Stimulated activated naive CD4-positive, alpha-beta T cell treated with Interleukin-2 at 50 U/mL for 16 hours (primary cell): ENCODE data around the gene ICAM3.
"Not testable (repeated sequence)": the region's sequence is repeated elsewhere in the genome, so short reads cannot be mapped to it uniquely, and the experiment has no call there.

Experiments
- DNase-seq: peaks from one replicate; lab custom pipeline; 2025; lab: John Stamatoyannopoulos, UW

ICAM3 gene

DNA sequence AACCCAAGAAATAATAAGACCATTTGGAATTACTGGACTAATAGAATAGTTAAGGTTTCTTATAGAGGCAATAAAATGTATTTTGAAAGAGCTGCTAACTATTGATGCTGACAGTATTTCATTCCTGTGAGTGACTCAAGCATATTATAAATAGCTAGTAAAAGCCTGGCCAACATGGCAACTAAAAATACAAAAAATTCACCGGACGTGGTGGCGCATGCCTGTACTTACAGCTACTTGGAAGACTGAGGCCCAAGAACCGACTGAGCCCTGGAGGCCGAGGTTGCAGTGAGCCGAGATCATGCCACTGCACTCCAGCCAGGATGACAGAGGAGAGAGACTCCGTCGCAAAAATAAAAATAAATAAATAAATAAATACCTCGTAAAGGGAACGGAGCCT is 5.4 kb upstream of the ICAM3 start:
- DNase-seq: no peak

DNA sequence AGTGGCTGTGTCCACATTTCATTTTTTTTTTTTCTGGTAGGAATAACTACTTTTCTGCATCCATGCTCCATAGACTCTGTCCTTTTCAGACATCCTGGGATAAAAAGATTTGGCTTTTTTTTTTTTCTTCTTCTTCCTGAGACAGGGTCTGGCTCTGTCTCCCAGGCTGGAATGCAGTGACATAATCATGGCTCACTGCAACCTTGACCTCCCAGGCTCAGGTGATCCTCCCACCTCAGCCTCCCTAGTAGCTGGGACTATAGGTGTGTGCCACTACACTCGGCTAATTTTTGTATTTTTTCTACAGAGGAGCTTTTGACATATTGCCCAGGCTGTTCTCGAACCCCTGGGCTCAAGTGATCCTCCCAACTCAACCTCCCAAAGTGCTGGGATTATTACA is 4.1 kb upstream of the ICAM3 start:
- DNase-seq: no peak

- no peak for DNase-seq
Measured at GRCh38 chr19:10339977-10340376, 553 bp upstream of the ICAM3 start.

DNA sequence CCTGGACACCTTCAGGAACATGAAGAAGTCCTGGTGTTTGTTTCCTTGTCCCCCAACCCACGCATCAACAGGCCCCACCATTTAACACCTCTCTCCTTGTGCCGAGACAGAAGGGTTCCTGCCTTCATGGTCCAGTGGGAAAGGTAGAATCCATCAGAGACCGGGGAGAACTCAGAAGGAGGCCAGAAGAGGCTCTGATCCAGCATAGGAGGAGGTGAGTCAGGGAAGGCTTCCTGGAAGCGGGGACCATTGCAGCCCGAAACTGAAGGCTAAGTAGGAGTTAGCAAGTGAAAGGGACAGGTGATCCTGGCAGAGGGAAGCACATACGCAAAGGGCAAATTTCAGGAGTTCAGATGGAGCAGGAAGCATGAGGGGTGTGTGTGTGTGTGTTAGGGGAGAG is 484 bp downstream of the ICAM3 start:
- DNase-seq: no peak

DNA sequence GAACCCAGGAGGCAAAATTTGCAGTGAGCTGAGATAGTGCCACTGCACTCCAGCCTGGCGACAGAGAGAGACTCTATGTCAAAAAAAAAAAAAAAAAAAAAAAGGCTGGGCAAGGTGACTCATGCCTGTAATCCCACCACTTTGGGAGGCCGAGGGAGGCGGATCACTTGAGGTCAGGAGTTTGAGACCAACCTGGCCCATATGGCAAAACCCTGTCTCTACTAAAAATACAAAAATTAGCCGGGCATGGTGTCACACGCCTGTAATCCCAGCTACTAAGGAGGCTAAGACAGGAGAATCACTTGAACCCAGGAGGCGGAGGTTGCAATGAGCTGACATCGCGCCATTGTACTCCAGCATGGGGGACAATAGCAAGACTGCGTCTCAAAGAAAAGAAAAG is 2.7 kb downstream of the ICAM3 start:
- DNase-seq: not testable (repeated sequence)

GRCh38 chr19:10335352-10335985 is 4.0 kb downstream of the ICAM3 start:
- DNase-seq: no peak

DNA sequence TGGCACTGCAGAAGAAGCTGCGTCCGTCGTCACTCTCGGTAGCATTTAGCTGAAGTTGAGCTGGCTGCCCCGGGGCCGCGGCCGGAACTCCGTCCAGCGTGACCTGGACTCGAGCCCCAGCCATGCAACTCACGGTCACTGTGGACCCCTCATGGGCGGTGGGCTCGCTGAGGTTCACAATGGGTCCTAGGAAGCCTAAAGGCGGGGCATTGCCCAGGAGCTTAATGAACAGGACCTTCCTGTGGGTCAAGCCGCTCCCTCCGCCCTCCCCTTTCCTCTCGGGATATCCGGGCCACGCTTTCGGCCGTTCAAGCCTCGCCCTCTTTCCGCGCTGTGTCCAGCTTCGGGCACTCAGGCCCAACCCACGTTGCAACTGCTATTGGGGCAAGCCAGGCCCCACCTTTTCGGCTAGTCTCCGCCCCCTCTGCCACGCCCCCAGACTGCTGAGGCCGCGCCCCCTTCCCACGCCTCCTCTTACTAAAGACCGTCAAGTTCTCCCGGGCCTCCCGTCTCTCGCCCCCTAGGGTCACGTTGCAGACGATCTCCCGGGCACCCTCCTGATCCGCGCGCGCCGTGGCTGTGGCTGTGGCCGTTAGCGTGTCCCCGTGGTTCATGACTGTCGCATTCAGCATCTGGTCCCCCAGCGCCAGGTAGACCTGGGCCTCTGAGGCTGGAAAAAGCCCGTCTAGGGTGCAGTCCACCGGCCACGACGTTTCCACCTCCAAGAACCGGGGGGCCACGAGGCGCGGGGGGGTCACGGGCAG is 4.7 kb downstream of the ICAM3 start:
- no peak for DNase-seq

DNA sequence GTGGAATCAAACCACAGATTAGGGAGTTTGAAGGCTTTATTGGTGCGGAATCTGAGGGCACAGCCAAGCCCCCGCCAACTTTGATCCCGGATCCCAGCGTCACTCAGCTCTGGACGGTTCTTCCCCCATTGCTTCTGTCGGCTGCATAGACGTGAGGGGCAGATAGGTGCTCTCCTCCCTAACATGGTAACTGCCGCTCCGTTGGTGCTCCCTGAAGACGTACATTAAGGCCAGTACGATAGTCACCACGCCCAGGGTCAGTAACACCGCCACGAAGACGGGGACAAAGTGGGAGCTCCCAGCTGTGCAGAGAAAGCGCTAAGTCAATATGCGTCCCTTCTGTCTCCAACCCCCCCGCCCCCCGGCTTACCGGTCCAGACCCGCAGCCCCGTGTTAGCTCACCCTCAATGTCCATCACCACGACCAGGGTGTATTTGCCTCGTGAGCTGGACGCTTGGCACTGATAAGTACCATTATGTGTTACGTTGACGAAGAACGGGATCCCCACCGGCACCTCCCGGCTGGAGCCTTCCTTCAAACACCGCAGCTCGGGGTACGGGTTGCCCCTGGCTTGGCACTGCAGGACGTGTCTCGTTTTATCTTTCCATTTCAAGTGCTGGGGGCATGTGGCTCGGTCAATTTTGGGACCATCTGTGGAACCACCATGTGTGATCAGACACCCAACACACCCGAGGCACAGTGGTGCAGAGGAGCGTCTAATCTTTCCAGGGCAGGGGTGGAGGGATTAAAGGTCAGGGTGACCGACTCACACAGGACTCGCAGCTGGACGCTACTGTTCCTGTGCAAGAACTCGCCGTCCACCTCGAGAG is 5.5 kb downstream of the ICAM3 start:
- DNase-seq: no peak

- peak; percentile 97 for DNase-seq
Measured at GRCh38 chr19:10332965-10333757, 6.3 kb downstream of the ICAM3 start, which contains the start of gene RAVER1. Gene RAVER1 (minus strand): TSS chr19:10333529. CDS start chr19:10333507, 22 bp downstream.

DNA sequence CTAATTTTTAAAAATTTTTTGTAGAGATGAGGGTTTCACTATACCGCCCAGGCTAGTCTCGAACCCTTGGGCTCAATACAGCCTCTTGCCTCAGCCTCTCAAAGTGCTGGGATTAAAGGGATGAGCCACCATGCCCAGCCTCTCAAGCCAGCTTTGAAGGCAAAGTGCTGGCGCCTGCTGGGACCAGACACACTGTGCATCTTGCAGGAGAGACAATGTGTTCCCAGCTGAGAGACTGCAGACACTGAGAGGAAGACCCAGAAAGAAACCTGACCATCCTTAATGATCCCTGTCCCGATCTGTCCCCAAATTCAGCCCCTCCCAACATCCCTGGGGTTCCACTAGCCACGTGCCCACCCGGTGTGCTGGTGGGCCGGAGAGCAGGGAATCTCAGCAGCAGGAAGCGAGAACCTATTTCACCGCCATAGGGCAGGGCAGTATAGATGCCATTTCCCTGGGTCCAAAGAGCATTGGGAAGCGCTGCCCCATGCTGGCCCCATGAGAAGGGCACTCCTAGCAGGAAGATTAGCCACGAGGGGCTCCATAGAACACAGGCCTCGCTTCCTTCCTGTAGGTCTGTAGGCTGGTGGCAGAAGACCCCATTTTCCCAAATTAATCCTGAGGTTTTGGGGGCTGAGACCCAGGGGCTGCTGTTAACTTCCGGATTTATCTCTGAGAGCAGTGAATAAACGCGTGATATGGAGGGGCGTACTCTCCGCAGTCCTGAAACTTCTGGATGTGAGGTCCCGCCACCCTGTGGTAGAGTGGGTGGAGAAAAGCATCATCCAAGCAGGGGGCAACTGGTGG is 7.1 kb downstream of the ICAM3 start:
- DNase-seq: no peak

- no peak for DNase-seq
Measured at GRCh38 chr19:10329555-10329954, 9.9 kb downstream of the ICAM3 start.

DNA sequence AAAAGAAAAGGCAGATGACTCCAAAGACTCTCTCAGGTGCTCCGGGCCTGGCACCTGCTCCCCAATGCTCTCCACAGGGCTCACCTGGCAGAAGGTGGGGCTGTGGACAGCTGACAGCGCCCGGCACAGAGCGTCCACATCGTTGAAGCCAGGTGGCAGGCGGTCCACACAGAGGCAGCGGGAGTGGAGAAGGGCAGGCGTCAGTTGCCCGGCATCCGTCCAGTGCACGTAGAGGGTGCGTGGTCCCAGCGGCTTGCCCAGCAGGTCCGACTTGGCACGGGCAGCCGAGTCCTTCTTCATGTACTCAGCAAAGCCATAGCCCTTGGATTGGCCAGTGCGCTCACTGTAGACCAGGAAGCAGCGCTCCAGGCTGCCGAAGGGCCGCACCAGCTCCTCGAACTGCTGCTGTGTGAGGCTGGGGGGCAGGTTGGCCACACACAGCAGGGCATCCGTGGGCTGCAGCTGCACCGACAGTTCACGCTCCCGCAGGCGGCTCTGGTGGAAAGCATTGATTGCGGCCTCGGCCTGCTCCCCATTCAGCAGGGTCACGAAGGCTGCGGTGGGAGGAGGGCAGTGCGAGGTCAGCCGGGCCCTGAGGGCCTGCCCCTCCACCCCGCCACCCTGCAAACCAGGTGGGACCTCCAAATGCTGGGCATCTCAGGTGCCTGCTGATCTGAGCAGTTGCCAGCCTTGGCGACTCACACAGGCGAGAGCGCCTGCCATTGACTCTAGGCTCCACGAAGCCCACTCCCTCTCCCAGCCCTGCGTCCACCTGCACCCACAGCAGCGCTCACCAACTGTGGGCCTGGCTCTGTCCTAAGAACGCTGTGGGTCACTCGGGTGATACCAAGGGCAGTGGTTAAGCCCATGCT is 10.6 kb downstream of the ICAM3 start:
- DNase-seq: no peak

GRCh38 chr19:10327793-10328192 is 11.6 kb downstream of the ICAM3 start:
- DNase-seq: no peak

DNA sequence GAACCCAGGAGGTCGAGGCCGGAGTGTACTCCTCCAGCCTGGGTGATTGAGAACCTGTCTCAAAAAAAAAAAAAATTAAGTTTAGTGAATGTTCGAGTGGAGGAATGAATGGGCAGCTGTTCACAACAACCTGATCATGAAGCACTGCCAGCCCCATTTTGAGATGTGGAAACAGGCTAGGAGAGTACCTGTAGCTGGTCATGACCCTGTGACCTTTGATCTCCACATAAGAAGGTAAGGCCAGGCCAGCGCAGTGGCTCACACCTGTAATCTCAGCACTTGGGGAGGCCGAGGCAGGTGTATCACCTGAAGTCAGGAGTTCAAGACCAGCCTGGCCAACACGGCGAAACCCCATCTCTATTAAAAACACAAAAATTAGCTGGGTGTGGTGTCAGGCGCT is 13.7 kb downstream of the ICAM3 start:
- no peak for DNase-seq

GRCh38 chr19:10321874-10322835 is 17.3 kb downstream of the ICAM3 start:
- DNase-seq: no peak

GRCh38 chr19:10321417-10321797 is 18.0 kb downstream of the ICAM3 start:
- DNase-seq: no peak

GRCh38 chr19:10320602-10321416 is 18.6 kb downstream of the ICAM3 start:
- no peak for DNase-seq
